PC-9 (cell line): ENCODE measurements around the gene TRPV5.

Experiments
- CTCF ChIP-seq: fragments of 200-600 bp; sonication (generic); conservative IDR thresholded peaks from 2 replicates; pipeline ENCODE4 v1.6.1; 2017; ENCODE audit warnings: mixed run types, antibody characterized with exemption, mild to moderate bottlenecking, moderate library complexity
- EZH2 ChIP-seq: fragments of 200-600 bp; sonication (generic); IDR thresholded peaks from 2 replicates; pipeline ENCODE4 v1.8.0; 2017; ENCODE audit warnings: antibody characterized with exemption, low read depth

DNA sequence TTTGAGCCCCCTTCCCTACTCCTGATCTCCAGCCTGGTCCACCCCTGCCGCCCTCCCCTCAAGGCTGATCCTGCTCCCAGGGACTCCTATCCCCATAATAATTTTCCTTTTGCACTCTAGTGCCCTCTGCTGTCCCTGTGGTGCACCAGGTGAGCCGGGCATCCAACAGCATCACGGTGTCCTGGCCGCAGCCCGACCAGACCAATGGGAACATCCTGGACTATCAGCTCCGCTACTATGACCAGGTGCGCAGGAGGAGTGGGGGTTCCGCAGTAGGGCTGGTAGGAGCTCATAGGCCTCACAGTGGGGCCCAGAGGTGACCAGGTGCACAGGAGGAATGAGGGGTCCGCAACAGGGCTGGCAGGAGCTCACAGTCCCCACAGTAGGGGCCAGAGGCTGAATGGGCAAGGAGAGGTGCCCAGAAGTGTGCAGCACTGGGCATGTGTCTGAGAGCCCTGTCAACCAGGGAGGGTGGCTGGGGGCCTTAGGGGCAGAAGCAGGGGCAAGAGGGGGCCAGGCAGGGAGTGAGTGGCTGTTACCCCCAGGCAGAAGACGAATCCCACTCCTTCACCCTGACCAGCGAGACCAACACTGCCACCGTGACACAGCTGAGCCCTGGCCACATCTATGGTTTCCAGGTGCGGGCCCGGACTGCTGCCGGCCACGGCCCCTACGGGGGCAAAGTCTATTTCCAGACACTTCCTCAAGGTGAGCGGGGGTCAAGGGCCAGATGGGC is 67.0 kb downstream of the TRPV5 start:
- TF ChIP-seq CTCF = peak; percentile 83
- no peak for TF ChIP-seq EZH2
